ENCODE results near the gene LYPD6B.

LYPD6B gene

DNA sequence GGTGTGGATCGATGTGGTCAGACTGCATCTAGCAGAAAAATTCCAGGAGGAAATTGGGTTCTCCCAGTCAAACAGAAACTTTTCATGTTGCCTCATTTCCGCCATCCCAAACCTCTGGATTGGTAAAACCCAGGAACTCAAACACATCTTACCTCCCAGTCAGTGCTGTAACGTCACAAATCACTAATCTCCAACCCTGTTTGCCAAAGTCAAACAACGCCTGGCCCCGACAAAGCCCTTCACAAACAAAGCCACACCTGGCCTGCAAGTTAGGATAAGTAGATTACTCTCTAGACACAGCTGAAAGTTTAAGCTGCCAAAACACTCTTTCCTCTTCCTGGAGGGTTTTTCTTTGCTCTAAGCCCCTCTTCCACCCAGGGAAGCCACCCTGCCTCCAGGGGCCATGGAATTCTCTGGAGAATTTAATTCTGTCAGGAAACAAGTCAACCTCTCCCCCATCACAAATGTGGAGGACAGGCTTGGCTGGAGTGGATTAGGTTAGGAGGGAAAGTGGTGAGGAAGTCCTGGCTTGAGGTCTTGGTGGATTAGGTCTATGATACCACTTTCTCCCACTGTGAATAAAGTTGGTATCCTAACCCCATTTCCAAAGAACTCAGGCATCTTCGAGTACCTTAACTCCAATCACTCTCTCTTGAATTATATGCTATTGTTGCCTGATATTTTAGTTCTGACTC, 86.7 kb downstream of the LYPD6B start:
- Histone ChIP-seq H3K4me3 (ENCODE audit: low read length) (no peak overlapping the region), H3K9ac (ENCODE audit: low read length) (no peak overlapping the region), H3K36me3 (ENCODE audit: control insufficient read depth, insufficient read depth, low read length) (no peaks in the 10 kb centered on the region), H3K27me3 (ENCODE audit: control insufficient read depth, insufficient read depth, low read length) (no peaks in the 10 kb centered on the region), H3K4me1 (ENCODE audit: control insufficient read depth, insufficient read depth, low read length) (no peaks in the 10 kb centered on the region), H3K27ac (ENCODE audit: low read depth, low read length) (no peak overlapping the region)

DNA sequence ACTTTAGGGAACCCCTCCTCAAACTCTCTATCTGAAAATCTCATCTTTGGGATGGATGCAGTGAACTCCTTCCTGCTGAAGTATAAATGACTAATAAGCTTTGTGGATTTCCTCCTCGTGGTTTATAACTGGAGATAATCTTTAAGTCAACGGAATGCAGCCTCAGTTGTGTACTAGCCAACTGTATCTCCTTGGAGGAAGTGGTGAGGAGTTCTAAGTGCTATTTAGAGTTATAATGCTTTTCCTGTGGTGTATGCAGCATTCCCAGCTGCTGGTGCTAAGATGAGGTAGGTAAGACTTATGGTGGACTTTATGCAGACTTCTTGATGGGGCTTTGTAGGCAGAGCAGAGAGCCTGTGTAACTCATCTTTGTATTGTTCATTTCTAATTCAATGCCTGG, 90.9 kb downstream of the LYPD6B start:
- Histone ChIP-seq H3K9ac (ENCODE audit: low read length) (no peak overlapping the region), H3K27me3 (ENCODE audit: control insufficient read depth, insufficient read depth, low read length) (no peaks in the 10 kb centered on the region), H3K4me1 (ENCODE audit: control insufficient read depth, insufficient read depth, low read length) (no peaks in the 10 kb centered on the region), H3K27ac (ENCODE audit: low read depth, low read length) (no peak overlapping the region), H3K36me3 (ENCODE audit: control insufficient read depth, insufficient read depth, low read length) (no peaks in the 10 kb centered on the region), H3K4me3 (ENCODE audit: low read length) (no peak overlapping the region)

DNA sequence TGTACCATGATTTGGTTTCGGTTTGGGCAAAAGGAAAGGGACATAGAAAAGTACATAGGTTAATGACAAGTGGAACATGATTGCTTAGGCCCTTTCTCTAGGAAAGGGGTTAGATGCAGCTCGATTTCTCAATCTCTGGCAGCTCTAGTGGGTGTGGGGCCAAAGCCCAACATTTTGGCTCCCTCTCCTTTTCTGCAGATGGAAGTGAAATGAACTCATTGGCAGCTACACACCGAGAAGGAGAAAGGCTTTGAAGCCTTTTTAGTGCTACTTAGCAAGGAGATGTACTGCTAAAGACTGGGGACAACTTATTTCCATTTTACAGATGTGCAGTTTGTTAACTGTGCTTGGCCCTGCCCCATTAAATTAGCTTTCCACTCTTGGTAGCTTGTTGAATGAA, 93.8 kb downstream of the LYPD6B start:
- Histone ChIP-seq H3K36me3 (ENCODE audit: control insufficient read depth, insufficient read depth, low read length) (no peaks in the 10 kb centered on the region), H3K4me1 (ENCODE audit: control insufficient read depth, insufficient read depth, low read length) (no peaks in the 10 kb centered on the region), H3K27ac (ENCODE audit: low read depth, low read length) (no peak overlapping the region), H3K4me3 (ENCODE audit: low read length) (no peak overlapping the region), H3K27me3 (ENCODE audit: control insufficient read depth, insufficient read depth, low read length) (no peaks in the 10 kb centered on the region), H3K9ac (ENCODE audit: low read length) (no peak overlapping the region)

DNA sequence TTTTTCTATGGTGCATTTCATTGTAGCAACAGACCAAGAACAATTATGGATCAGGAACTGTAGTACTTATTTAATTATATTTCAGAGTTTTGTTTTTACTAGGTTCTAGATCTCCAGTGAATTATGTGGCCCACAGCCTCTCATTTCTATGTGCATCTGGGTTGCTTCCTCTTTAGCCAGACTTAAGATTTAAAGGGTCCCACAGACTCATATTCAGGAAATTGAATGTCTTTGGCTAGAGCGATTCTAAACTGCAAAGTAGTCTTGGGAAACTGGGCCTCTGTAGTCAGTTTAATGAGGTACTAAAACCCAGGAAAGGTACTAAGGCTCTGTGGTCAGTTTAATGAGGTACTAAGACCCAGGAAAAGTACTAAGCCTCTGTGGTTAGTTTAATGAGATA, 94.4 kb downstream of the LYPD6B start:
- Histone ChIP-seq H3K4me1 (ENCODE audit: control insufficient read depth, insufficient read depth, low read length) (no peaks in the 10 kb centered on the region), H3K4me3 (ENCODE audit: low read length) (no peak overlapping the region), H3K27me3 (ENCODE audit: control insufficient read depth, insufficient read depth, low read length) (no peaks in the 10 kb centered on the region), H3K36me3 (ENCODE audit: control insufficient read depth, insufficient read depth, low read length) (no peaks in the 10 kb centered on the region), H3K9ac (ENCODE audit: low read length) (no peak overlapping the region), H3K27ac (ENCODE audit: low read depth, low read length) (no peak overlapping the region)

DNA sequence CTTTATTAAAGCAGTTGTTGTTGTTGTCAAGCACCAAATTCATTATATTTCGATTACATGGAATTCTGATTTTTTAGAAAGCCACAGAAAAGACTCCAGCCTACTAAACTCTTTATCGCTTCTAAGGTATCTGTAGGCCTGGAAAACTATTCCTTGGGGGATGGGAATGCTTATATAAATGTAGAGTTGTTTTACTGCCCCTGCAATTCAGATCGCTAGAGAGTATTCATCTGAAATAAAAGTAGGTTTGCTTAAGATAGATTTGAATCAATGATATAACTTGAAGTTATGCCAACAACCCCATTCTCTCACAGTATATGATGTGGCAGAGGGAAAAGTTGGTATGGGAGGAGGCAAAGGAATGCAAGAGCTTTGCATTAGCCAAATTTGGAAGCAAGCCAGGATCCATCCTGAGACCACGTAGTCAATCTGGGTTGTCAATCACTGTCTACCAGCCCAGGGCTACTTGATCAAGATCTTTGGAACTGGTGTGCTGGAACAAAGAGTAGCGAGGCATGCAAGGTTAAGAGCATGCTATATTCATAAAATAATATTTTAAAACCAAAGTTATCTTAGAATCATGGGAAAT, 95.9 kb downstream of the LYPD6B start:
- H3K4me3 ChIP-seq (ENCODE audit: low read length) = no peak overlapping the region
- H3K9ac ChIP-seq (ENCODE audit: low read length) = no peak overlapping the region
- H3K27me3 ChIP-seq (ENCODE audit: control insufficient read depth, insufficient read depth, low read length) = no peaks in the 10 kb centered on the region
- no peaks in the 10 kb centered on the region for H3K36me3 ChIP-seq (ENCODE audit: control insufficient read depth, insufficient read depth, low read length)
- no peak overlapping the region for H3K27ac ChIP-seq (ENCODE audit: low read depth, low read length)
- no peaks in the 10 kb centered on the region for H3K4me1 ChIP-seq (ENCODE audit: control insufficient read depth, insufficient read depth, low read length)

DNA sequence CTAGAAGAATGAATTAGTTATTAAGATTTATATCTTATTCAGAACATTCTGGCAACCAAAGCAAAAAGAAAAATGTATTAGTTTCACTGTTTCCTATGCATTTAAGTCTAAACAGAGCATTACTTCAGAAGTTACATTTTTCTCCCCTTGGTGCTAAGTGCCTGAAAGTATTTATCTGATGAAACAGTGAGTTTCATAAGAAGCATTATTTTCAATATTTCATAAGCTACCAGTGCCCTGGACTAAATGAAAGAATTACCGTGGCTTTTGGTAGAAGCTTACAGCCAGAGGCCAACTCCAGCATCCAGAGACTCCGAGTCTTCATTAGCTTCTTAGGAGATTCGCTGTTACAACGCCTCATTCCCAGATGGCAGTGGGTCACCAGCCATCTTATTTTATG, 97.6 kb downstream of the LYPD6B start:
- no peaks in the 10 kb centered on the region for H3K27me3 ChIP-seq (ENCODE audit: control insufficient read depth, insufficient read depth, low read length)
- no peaks in the 10 kb centered on the region for H3K4me1 ChIP-seq (ENCODE audit: control insufficient read depth, insufficient read depth, low read length)
- no peaks in the 10 kb centered on the region for H3K36me3 ChIP-seq (ENCODE audit: control insufficient read depth, insufficient read depth, low read length)
- no peak overlapping the region for H3K4me3 ChIP-seq (ENCODE audit: low read length)
- H3K9ac ChIP-seq (ENCODE audit: low read length) = no peak overlapping the region
- H3K27ac ChIP-seq (ENCODE audit: low read depth, low read length) = no peak overlapping the region

DNA sequence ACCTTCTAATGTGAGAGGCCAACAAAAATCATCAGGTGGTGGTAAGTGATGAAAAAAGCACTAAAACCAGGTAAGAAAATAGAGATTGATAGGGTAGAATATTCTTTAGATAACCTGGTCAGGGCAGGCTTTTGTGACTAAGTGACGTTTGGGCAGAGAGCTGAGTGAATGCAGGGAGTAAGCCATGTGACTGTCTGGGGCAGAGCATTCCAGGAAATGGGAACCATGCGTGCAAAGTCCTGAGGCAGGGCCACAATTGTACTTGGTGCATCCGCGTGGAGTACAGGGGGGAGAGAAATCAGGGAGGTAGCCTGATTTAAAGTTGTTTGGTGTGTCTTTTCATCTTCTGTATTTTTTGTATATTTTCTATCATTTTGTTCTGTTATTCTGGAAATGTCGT, 102.5 kb downstream of the LYPD6B start:
- no peak overlapping the region for H3K4me3 ChIP-seq (ENCODE audit: low read length)
- no peaks in the 10 kb centered on the region for H3K4me1 ChIP-seq (ENCODE audit: control insufficient read depth, insufficient read depth, low read length)
- H3K9ac ChIP-seq (ENCODE audit: low read length) = no peak overlapping the region
- H3K36me3 ChIP-seq (ENCODE audit: control insufficient read depth, insufficient read depth, low read length) = no peaks in the 10 kb centered on the region
- H3K27ac ChIP-seq (ENCODE audit: low read depth, low read length) = no peak overlapping the region
- H3K27me3 ChIP-seq (ENCODE audit: control insufficient read depth, insufficient read depth, low read length) = no peaks in the 10 kb centered on the region

DNA sequence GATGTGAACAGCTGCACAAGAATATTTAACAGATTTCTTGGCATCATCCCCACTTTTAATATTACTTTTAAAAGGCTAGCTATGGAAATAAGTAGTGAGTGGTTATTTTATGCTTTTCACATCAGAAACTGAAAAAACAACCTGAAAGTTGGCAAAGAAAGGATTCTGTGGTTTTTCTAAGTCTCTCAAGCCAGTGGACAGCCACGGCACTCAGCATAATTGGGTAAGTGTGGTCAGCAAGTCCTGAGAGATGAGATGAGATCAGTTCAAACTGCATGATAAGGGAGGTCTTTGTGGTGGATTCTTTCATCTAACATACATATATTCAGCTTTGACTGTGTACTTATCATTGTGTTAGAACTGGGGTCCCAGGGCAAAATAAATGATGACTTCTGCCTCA, 105.2 kb downstream of the LYPD6B start:
- Histone ChIP-seq H3K4me1 (ENCODE audit: control insufficient read depth, insufficient read depth, low read length) (no peaks in the 10 kb centered on the region), H3K27ac (ENCODE audit: low read depth, low read length) (no peak overlapping the region), H3K4me3 (ENCODE audit: low read length) (no peak overlapping the region), H3K27me3 (ENCODE audit: control insufficient read depth, insufficient read depth, low read length) (no peaks in the 10 kb centered on the region), H3K9ac (ENCODE audit: low read length) (no peak overlapping the region), H3K36me3 (ENCODE audit: control insufficient read depth, insufficient read depth, low read length) (no peaks in the 10 kb centered on the region)

DNA sequence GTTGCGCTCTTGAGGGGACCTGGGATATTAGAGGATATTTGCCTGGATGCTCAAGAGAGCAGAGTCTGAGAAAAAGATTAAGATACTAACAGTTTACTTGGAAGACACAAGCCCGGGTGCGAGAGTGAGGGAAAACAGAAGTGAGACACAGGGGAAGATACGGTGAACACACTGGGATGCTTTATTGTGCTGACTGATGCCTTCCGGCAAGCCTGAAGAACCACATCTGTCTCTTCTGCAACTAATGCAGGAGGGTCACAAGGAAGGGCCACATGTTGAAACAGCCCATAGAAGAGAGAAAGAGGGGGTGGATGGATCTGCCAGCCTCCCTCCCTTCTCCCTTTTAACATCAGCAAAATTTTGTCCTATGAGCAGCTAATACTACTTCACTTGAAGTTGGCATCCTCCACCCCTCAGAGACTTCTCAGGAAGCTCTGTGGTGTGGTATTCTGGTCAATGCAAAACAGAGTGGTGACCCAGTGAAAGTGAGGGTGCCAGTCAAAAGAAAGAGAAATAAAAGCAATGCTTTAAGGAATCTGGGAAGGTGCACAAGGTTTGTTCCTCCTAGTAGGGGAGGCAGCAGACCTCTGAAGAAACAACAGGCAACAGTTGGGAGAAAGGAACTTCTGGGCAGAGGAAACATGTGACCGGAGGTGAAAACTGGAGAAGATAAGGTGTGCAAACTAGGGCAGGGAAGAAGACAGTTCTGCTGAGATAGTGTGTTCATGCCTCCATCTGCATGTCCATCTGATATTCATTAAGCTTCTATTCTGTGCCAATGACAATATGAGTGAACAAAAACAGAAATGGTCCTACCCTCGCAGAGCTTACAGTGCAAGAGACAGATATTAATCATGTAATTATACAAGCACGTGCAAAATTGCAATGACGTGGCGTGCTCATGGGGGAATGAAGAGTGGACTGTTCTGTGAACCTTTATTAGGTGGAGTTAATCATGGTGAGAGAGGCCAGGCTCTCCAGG, 107.1 kb downstream of the LYPD6B start:
- no peaks in the 10 kb centered on the region for H3K36me3 ChIP-seq (ENCODE audit: control insufficient read depth, insufficient read depth, low read length)
- H3K27me3 ChIP-seq (ENCODE audit: control insufficient read depth, insufficient read depth, low read length) = no peaks in the 10 kb centered on the region
- H3K27ac ChIP-seq (ENCODE audit: low read depth, low read length) = no peak overlapping the region
- no peaks in the 10 kb centered on the region for H3K4me1 ChIP-seq (ENCODE audit: control insufficient read depth, insufficient read depth, low read length)
- no peak overlapping the region for H3K9ac ChIP-seq (ENCODE audit: low read length)
- no peak overlapping the region for H3K4me3 ChIP-seq (ENCODE audit: low read length)

DNA sequence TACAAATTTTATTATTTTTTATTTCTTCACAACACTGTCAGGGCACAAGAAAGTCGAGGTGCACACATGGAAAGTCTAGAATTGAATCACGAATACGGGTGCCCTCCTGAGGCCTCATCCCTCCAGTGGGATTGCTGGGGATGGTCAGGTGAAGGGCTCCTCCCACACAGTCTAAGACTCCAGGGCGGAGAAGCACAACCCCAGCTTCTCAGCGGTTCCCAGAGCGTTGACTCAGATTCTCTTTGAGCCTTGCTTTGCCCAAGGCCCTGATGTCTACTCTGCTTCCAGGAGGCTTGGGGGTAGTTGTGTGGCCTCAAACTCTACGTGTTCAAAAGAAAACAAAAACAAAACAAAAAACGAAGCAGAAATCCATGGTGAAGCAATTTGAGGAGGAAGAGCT, 108.4 kb downstream of the LYPD6B start:
- Histone ChIP-seq H3K4me3 (ENCODE audit: low read length) (no peak overlapping the region), H3K27me3 (ENCODE audit: control insufficient read depth, insufficient read depth, low read length) (no peaks in the 10 kb centered on the region), H3K9ac (ENCODE audit: low read length) (no peak overlapping the region), H3K4me1 (ENCODE audit: control insufficient read depth, insufficient read depth, low read length) (no peaks in the 10 kb centered on the region), H3K27ac (ENCODE audit: low read depth, low read length) (no peak overlapping the region), H3K36me3 (ENCODE audit: control insufficient read depth, insufficient read depth, low read length) (no peaks in the 10 kb centered on the region)

DNA sequence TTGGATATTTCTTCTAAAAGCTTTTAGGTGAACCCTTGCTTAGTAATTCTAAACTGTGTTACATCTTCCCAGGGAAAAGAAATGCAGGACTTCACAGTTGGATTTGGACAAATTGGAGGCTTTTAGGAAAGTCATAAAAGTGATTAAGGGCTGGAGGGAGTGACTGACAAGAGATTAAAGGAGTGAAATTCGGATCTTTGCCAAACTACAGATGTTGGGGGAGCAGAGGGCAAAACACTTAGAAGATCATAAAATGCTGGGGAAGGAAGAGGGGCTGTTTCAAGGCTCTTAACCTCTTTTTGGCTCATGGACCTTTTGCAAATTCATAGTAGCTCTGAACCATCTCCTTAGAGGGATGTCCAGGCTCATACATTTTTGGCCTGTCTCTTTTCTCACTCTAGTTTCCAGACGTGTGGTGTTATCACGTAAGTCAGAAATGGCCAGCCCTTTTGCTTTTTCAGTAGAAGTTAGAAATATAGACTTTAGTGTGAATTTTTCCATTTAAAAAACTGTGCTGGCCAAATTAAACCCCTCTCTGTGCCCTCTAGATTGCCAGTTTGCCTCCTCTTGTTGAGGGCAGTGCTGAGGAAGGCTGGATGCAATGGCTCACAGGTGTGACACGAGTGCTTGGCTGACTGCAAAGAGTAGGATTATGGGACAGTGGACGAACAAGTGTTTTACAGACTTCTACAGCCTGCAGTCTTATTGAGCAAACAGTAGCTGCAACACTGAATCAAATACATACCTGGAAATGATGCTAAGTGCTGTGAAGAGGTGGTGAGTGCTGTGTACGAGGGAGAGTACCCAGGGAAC, 109.9 kb downstream of the LYPD6B start:
- no peak overlapping the region for H3K4me3 ChIP-seq (ENCODE audit: low read length)
- H3K9ac ChIP-seq (ENCODE audit: low read length) = no peak overlapping the region
- no peaks in the 10 kb centered on the region for H3K36me3 ChIP-seq (ENCODE audit: control insufficient read depth, insufficient read depth, low read length)
- no peak overlapping the region for H3K27ac ChIP-seq (ENCODE audit: low read depth, low read length)
- no peaks in the 10 kb centered on the region for H3K27me3 ChIP-seq (ENCODE audit: control insufficient read depth, insufficient read depth, low read length)
- no peaks in the 10 kb centered on the region for H3K4me1 ChIP-seq (ENCODE audit: control insufficient read depth, insufficient read depth, low read length)

DNA sequence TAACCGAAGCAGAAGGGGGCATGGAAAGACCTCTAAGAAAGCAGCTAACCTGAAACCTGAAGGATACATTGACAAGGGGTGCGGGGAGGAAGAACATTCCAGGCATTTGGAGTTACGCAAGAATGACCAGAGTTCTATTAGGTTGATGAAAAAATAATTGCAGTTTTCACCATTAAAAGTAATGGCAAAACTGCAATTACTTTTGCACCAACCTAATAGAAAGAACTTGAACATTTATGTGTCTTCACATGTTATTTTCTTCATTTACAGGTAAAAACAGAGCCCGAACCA, 110.5 kb downstream of the LYPD6B start:
- H3K9ac ChIP-seq (ENCODE audit: low read length) = no peak overlapping the region

More for the DNA sequence above, 110.5 kb downstream of the LYPD6B start:
- no peaks in the 10 kb centered on the region for H3K4me1 ChIP-seq (ENCODE audit: control insufficient read depth, insufficient read depth, low read length)
- H3K27ac ChIP-seq (ENCODE audit: low read depth, low read length) = no peak overlapping the region
- H3K27me3 ChIP-seq (ENCODE audit: control insufficient read depth, insufficient read depth, low read length) = no peaks in the 10 kb centered on the region
- no peaks in the 10 kb centered on the region for H3K36me3 ChIP-seq (ENCODE audit: control insufficient read depth, insufficient read depth, low read length)
- no peak overlapping the region for H3K4me3 ChIP-seq (ENCODE audit: low read length)
